HG03575 (cell line): Measurements from ENCODE around the gene BSND.

Experiments used
- ATAC-seq: cut with Tn5 transposase; IDR thresholded peaks from one replicate; pipeline ENCODE4 v1.9.1; 2021; ENCODE audit not compliant: unreplicated experiment, insufficient number of reproducible peaks, low FRiP score; ENCODE audit errors: extremely low read depth

BSND gene

DNA sequence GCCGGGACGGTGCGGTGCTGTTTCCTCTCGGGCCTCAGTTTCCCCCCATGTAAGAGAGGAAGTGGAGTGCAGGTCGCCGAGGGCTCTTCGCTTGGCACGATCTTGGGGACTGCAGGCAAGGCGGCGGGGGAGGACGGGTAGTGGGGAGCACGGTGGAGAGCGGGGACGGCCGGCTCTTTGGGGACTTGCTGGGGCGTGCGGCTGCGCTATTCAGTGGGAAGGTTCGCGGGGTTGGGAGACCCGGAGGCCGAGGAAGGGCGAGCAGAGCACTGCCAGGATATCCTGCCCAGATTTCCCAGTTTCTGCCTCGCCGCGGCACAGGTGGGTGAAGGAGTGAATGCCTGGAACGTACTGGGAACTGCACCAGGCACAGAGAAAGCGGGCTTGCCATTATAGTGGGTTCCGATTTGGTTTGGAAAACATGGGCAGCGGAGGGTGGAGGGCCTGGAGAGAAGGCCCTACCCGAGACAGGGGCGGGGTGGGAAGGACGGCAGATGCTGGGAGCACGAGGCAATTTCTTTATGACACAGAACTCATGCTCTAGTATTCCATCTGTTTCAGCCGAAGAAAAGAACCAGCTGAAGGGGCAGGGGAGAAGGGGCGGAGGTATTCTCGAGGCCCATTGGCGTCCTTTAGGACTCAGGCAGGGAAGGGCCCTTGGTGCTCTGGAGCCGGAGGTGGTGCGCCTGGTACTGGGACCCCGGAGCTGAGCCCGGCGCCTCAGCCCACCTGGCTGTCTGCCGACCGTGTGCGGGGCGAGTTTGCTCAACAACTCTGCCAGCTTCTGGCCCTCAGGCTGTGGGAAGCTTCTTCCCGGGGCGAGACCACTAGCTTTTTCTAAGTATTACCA is 41.6 kb downstream of the BSND start:
- ATAC-seq: no peak

DNA sequence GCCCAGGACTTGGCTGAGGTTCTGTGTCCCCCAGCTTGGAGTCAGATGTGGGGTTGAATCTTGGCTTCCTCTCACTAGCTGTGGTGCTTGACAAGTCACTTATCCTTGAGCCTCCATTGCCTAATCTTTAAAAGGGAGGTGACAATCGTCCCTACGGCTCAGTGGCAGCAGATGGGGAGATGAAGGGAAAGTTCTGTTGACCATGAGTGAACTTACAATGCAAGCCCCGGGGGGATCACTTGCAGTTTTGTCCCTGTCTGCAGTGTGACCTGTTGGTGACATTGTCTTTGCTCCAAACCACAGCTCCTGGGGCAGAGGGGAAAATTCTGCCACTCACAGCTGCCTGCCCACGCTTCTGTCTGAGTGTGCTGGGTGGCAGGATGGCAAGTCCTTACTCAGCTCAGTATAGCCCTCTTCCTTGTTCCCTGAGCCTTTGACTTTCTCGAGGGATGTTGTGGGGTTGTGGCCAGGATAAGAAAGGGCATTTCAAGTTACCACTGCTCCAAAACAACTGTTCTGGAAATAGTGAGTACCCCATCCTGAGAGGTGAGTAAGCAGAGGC is 42.3 kb downstream of the BSND start:
- ATAC-seq: no peak

DNA sequence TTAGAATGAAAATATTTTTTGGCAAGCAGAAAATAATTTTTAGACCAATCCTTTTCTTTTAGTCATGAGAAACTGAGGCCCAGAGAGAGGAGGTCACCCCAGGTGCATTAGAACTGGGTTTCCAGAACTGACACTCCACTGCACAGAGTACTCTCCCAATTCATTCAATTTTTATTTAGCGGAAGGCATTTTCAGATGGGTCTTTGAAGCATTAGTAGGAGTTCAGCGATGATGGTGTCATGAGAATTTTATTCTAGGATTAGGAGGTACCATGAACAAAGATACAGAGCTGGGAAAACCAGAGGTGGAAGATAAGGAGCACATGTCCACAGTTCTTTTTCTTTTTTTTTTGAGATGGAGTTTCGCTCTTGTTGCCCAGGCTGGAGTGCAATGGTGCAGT is 42.9 kb downstream of the BSND start:
- ATAC-seq: no peak

DNA sequence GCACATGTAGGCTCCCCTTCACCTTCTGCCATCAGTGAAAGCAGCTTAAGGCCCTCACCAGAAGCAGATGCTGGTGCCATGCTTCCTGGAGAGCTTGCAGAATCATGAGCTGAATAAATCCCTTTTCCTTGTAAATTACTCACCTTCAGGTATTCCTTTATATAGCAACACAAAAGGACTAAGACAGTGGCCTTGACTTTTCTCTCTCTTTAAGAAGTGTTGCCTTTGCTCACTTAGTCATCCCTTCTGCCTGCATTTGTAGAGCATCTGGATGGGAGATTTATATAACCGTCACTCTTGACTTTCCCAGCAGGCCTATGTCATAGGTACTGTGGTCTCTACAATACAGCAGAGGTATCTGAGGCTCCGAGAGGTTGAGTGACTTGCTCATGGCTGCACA is 44.3 kb downstream of the BSND start:
- ATAC-seq: no peak

DNA sequence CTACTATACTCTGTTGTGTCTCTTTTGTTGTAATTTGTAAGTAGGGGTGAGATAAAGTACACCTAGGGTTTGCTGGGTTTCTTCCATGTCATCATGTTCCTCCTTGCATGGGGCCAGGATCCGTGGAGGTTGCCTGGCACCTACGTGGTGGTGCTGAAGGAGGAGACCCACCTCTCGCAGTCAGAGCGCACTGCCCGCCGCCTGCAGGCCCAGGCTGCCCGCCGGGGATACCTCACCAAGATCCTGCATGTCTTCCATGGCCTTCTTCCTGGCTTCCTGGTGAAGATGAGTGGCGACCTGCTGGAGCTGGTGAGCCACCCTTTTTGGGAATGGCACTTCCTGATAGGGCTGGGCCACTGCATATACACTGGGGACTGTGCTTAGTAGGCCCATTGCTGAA is 45.0 kb downstream of the BSND start:
- no peak for ATAC-seq

DNA sequence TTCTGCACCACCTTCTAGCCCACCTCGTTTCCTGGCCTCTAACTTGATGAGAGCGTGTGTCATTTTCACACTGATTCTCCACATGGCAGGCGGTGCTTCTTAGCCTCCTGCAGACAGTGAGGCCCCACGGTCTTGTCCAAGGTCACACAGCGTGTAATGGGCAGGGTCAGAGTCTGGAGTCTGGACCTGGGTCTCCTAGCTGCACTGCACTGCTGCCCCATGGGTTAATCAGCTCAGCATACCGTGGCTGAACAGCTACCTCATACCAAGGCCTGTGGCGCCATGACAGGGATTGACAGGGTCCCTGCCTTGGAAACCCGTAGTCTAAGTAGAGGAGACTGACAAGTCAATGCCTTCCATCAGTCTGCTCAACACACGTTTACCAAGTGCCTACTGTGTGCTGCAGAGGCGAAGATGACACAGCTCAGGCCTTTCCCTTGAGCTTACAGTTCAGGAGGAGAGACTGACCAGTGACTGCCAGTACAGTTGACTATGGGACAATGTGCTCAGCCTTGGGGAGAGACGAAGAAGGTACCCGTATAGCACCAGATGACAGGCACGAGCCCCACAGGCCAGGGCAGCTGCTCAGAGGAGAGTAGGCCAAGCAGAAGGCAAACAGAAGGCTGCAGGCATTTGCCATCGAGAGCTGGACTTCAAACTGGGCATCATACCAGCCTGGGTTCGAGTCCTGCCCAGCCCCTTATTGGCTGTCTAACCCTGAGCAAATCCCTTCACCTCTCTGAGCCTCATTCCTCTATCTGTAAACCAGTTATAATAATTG is 46.1 kb downstream of the BSND start:
- ATAC-seq: no peak

DNA sequence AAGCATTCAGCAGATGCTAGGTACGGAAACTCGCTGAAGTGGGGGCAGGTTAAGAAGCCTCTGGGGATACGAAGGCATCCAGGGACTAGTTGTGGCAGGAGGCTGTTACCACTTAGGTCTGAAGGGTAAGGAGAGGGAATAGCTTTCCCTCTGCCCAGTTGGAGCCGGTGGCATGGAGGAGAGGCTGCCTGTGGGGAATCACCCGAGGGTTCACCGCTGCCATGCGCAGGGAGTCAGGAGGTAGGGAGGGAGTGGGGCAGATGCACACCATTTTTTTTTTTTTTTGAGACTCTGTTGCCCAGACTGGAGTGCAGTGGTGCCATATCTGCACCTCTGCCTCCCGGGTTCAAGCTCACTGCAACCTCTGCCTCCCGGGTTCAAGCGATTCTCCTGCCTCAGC is 46.7 kb downstream of the BSND start:
- no peak for ATAC-seq

DNA sequence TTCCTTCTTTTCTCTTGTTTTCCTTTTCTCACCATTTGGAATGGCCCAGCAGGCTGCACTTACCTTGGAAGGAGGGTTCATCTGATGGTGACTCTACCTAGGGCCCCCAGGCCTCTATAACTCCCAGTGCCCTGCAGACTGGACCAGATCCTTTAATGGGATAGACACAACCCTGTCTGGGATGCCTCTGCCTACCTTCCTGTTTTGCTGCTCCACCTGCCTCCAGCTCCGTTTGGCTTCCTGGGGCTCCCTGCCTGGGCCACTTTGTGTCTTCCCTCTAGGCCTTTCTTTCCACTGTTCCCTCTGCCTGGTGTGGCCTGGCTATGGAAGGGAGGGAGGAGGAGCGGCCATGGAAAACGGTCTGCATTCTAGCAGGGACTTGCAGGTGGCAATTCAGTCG is 48.1 kb downstream of the BSND start:
- no peak for ATAC-seq

DNA sequence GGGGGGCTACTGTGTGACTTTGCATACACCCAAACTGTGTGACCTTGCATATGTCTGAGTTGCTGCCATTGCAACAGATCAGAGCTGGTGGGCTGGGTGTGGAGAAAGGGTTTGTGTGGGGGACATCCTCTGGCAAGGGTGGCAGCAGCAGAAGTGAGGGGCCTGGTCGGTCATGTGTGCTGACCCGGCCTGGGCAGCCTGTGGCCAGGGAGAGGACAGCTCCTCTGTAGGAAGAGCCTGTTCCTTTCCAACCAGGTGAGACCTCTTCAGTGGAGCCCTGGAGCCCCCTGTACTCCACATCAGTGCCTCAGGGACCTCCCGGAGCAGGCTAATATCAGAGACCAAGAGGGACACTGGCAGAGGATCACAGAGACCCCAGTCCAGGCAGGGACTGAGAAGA is 48.9 kb downstream of the BSND start:
- ATAC-seq: no peak

DNA sequence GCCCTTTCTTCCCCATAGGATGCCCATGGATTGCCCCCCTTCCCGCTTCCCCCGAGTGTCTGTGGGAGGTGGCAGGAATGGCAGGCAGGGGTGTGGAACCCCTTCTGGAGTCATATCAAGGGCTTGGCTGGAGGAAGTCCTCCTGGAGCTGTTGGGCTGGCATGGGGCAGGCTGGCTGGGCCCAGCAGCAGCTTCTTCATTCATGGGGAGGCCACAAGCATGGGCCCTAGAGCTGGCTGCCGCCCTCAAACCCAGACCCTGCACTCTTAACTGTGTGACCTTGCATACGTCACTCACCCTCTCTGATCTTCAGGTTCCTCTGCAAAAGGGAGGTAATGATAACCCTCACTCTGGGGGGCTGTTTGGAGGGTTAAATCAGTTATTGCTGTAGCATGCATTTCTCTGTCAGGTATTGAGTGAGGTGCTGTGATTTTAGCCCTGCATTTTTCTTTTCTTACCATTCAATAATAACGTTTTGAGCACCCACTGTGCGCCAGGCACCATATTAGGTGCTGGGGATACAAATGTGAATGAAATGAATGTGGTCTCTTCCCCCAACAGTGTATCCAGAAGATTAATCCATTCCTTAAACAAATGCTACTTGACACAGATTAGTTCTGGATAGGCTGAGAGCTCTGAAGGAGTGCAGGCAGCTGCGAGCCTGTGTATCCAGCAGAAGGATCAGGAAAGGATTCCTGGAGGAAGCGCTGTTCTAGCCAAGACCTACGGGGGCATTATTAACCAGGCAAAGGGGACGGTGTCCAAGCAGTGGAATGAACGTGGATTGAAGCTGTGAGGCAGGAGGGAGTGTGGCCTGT is 49.9 kb downstream of the BSND start:
- ATAC-seq: no peak

DNA sequence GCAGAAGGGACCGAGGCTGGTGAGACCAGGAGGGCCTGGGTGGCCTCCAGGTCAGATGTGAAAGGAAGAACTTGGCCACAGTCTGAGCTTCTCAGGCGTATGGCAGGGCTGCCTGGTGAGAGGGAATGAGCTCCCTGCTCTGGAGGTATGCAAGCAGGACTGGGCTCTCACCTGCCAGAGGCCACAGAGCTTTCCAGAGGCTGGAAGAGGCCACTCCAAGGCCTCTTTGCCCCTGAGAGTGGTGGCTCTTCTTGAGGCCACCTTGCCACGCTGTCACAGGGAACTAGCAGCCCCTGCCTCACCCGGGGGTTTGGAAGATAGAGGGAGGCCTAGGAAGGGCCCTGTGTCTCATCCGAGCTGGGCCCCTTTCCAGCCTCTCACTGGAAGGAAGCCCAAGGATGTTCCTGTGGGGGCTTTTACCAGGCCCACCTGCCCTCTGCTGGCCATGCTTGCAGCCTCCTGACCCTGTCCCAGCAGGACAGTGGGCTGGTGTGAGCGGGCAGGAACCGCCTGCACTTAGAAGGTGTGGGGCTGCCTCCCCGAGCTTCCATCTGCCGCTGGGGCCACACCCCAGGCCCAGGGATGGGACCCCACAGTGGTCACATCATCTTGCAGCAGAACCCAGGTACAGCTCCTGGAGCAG is 50.7 kb downstream of the BSND start:
- ATAC-seq: no peak

DNA sequence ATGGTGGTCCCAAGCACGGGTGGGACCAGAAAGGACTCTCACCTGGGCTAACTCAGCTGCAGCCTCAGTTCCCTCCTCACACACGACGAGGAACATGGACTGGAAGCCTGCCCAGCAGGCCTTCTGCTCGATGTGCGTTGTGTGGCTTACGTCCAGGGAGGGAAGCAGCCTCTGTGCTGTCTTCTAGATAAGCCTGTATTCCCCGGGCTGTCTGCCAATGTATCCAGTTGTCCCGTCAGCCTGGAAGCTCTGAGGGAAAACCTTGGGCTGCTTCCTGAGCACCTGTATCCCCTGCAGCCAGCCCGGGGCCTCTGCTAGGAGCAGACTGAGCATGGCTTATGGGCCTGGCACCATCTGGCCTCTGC is 51.2 kb downstream of the BSND start:
- ATAC-seq: no peak

DNA sequence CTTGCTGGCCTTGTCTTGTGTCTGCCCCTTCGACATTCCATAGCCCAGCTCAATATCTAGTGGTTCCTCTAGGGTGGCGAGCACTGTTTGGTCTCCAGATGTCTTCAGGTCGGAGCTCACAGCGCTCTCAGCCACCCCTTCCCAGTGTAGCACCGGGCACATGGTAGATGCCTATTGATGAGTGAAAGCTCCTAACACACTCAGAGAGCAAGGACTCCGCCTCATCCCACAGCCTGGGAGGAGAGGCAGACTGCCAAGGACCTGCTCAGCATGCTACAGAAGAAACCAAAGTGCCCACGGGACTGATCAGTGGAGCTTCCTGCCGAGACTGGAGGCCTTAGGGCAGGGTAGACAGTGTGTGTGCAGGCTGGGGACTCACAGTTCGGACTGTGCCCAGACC is 51.5 kb downstream of the BSND start:
- ATAC-seq: no peak

DNA sequence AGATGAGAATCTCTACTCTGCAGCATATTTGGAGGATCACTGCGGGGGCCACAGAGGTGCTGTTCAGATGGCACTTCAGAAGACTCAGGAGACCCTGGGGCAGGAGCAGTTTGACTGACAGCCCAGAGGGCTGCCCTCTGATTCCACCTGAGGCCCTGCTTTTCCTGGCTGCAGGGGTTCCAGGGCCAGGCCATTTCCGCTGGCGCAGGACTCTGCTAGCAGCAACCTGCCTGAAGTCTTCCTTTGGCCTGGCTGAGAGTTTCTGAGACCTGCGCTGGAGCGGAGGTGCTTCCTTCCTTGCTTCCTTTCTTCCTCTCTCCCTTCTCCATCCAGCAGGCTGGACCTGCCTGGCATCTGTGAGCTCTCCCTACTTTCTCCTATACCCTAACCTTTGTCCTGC is 52.4 kb downstream of the BSND start:
- ATAC-seq: no peak

DNA sequence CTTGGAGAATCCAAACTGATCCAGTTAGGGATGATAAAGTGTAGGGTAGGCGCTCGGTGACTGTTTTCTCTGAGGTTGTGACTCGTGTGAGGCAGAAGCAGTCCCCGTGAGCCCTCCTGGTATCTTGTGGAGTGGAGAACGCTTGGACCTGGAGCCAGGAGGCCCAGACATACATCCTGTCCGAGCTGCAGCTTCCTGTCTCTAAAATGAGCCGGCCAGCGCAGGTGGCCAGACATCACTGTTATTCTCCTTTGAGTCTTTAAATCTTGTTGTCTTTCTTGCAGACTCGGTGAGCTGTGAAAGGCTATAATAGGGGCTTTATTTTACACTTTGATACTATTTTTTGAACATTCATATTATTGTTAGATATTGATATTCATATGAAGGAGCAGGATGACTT is 52.9 kb downstream of the BSND start:
- ATAC-seq: no peak

DNA sequence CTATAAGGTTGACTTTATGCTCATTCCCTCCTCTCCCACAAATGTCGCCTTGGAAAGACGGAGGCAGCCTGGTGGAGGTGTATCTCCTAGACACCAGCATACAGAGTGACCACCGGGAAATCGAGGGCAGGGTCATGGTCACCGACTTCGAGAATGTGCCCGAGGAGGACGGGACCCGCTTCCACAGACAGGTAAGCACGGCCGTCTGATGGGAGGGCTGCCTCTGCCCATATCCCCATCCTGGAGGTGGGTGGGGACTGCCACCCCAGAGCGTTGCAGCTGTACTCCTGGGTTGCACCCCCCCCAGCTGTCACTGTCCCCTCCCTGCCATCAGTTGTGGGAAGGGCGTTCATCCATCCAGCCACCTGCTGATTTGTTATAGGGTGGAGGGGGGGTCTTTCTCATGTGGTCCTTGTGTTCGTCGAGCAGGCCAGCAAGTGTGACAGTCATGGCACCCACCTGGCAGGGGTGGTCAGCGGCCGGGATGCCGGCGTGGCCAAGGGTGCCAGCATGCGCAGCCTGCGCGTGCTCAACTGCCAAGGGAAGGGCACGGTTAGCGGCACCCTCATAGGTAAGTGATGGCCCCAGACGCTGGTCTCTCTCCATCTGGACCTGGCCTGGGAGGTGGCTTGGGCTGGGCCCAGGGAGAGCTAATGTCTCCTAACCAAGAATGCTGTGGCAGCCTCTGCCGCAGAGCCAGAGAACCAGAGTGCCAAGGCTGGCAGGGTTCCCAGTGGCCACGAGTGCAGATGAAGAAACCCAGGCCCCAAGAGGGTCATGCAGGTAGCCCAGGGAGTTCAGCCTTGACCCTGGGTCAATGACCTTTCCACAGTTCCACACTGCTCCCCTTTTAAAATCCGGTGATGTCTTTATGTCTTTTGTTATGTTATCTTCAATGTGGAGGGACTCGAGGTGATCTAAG is 53.7 kb downstream of the BSND start:
- ATAC-seq: no peak

DNA sequence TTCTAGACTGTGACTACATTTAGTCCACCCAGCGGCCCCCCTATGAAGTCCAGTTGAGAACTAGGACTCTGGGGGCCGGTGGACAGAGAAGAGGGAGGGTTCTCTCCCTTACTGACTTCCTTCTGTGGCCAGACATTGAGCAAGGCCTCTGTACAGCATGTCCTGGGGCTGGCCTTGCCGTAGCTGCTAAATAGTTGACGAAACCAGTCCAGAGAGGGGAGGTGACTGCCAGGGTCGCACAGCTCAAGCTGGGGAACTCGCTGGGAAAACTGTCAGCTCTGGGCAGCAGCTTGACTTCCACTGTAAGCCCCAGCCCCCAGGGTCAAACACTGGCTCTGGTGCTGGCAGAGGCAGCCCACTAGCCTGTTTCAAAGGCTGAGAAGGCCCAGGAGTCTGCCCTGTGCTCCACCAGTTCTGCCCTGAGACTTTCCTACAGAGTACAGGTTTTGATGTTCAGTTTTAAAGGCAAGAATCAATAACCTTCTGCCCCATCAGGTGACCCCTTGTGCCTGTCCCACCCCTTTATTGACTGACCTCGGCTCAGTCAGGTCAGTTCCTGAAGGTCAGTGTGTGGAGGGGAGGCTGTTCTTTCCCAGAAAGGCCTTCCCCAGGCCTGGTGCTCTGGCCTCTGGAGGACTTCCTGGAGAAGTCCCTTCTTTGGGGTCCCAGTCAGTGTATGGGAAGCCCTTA is 54.7 kb downstream of the BSND start:
- no peak for ATAC-seq
